ENCODE data around the gene TMEM107.
A peak's percentile ranks its signal among the peaks of the same experiment; 100 is the strongest.

Gene TMEM107

GRCh38 chr17:8125947-8126490 is 50.2 kb downstream of the TMEM107 start:
- no peak for FAIRE-seq
- no peak for DNase-seq (ENCODE audit: insufficient read length, low spot score)
- TF ChIP-seq TAF1 (IDR thresholded peaks at IDR 0.05; ENCODE audit: low read depth, low read length), result no peak
- TF ChIP-seq SPI1 (IDR thresholded peaks at IDR 0.05; ENCODE audit: low read depth, low read length), result no peak
- TF ChIP-seq POU2F2 (IDR thresholded peaks at IDR 0.05; ENCODE audit: low read depth, low read length), result no peak
- TF ChIP-seq POLR2A (IDR thresholded peaks at IDR 0.05; ENCODE audit: low read depth, low read length), result no peak

GRCh38 chr17:8125154-8125946 is 50.8 kb downstream of the TMEM107 start:
- peak; percentile 28; the same call in 1 of the 2 replicates for TF ChIP-seq SPI1 (IDR thresholded peaks at IDR 0.05; ENCODE audit: low read depth, low read length)
- TF ChIP-seq POLR2A (IDR thresholded peaks at IDR 0.05; ENCODE audit: low read depth, low read length), result no peak
- no peak for DNase-seq (ENCODE audit: insufficient read length, low spot score)
- peak; percentile 80 for FAIRE-seq

GRCh38 chr17:8124350-8125153 is 51.6 kb downstream of the TMEM107 start:
- TF ChIP-seq POU2F2 (IDR thresholded peaks at IDR 0.05; ENCODE audit: low read depth, low read length) (no peak), TAF1 (IDR thresholded peaks at IDR 0.05; ENCODE audit: low read depth, low read length) (no peak), POLR2AphosphoS5 (IDR thresholded peaks at IDR 0.05; ENCODE audit: low read depth, low read length) (no peak), PAX5 (IDR thresholded peaks at IDR 0.05; ENCODE audit: insufficient read depth, low read length, severe bottlenecking) (no peak), POLR2A (IDR thresholded peaks at IDR 0.05; ENCODE audit: low read depth, low read length) (no peak), SPI1 (IDR thresholded peaks at IDR 0.05; ENCODE audit: low read depth, low read length) (no peak)
- FAIRE-seq (no peak), DNase-seq (ENCODE audit: insufficient read length, low spot score) (no peak)

GRCh38 chr17:8123695-8124349 is 52.4 kb downstream of the TMEM107 start, which contains the start of gene HES7:
Gene HES7, minus strand, starts transcription at chr17:8124106. Its CDS starts 22 bp downstream, at chr17:8124084.
- FAIRE-seq, result no peak

GRCh38 chr17:8122924-8123694 is 53.1 kb downstream of the TMEM107 start:
- DNase-seq (ENCODE audit: insufficient read length, low spot score), result no peak
- FAIRE-seq, result no peak
- TF ChIP-seq PAX5 (IDR thresholded peaks at IDR 0.05; ENCODE audit: insufficient read depth, low read length, severe bottlenecking) (no peak), TAF1 (IDR thresholded peaks at IDR 0.05; ENCODE audit: low read depth, low read length) (no peak), SPI1 (IDR thresholded peaks at IDR 0.05; ENCODE audit: low read depth, low read length) (no peak), POLR2A (IDR thresholded peaks at IDR 0.05; ENCODE audit: low read depth, low read length) (no peak), POLR2AphosphoS5 (IDR thresholded peaks at IDR 0.05; ENCODE audit: low read depth, low read length) (no peak), POU2F2 (IDR thresholded peaks at IDR 0.05; ENCODE audit: low read depth, low read length) (no peak)

More at GRCh38 chr17:8123695-8124349, 52.4 kb downstream of the TMEM107 start, which contains the start of gene HES7:
- no peak for DNase-seq (ENCODE audit: insufficient read length, low spot score)
- TF ChIP-seq POU2F2 (IDR thresholded peaks at IDR 0.05; ENCODE audit: low read depth, low read length) (no peak), POLR2A (IDR thresholded peaks at IDR 0.05; ENCODE audit: low read depth, low read length) (no peak), PAX5 (IDR thresholded peaks at IDR 0.05; ENCODE audit: insufficient read depth, low read length, severe bottlenecking) (no peak), POLR2AphosphoS5 (IDR thresholded peaks at IDR 0.05; ENCODE audit: low read depth, low read length) (no peak), SPI1 (IDR thresholded peaks at IDR 0.05; ENCODE audit: low read depth, low read length) (no peak), TAF1 (IDR thresholded peaks at IDR 0.05; ENCODE audit: low read depth, low read length) (no peak)
